Activated CD4-positive, CD25-positive, alpha-beta regulatory T cell (primary cell): Measurements from ENCODE around the gene SPHK1.
"Not testable (repeated sequence)": the region's sequence is repeated elsewhere in the genome, so short reads cannot be mapped to it uniquely, and the experiment has no call there.

Experiments
- DNase-seq, 4 experiments: peaks; one replicate each; lab custom pipeline; 2025; lab: John Stamatoyannopoulos, UW

SPHK1 gene

GRCh38 chr17:76384222-76384986 is at the start of gene SPHK1:
Gene SPHK1, plus strand, starts transcription at chr17:76384609. Its CDS starts 1,036 bp downstream, at chr17:76385645.
- DNase-seq = peak; percentile 29 to 45 (median 34)

GRCh38 chr17:76335716-76336381 is 48.6 kb upstream of the SPHK1 start:
- no peak for DNase-seq

- no peak for DNase-seq
Measured at GRCh38 chr17:76336756-76337412, 47.5 kb upstream of the SPHK1 start.

- no peak for DNase-seq
Measured at GRCh38 chr17:76337413-76337777, 47.0 kb upstream of the SPHK1 start.

- DNase-seq = no peak
Measured at GRCh38 chr17:76341301-76341700, 43.1 kb upstream of the SPHK1 start.

GRCh38 chr17:76343106-76343505 is 41.3 kb upstream of the SPHK1 start:
- DNase-seq = no peak

GRCh38 chr17:76345377-76345974 is 38.9 kb upstream of the SPHK1 start:
- DNase-seq = no peak

- DNase-seq = not testable (repeated sequence)
Measured at GRCh38 chr17:76346936-76347335, 37.5 kb upstream of the SPHK1 start.

- no peak for DNase-seq
Measured at GRCh38 chr17:76350463-76350862, 33.9 kb upstream of the SPHK1 start.

- no peak for DNase-seq
Measured at GRCh38 chr17:76351526-76352071, 32.8 kb upstream of the SPHK1 start.

- DNase-seq = no peak
Measured at GRCh38 chr17:76353004-76353598, 31.3 kb upstream of the SPHK1 start.

- peak; percentile 59 to 73 (median 64) for DNase-seq
Measured at GRCh38 chr17:76353599-76354316, 30.7 kb upstream of the SPHK1 start, which contains the start of gene PRPSAP1. Gene PRPSAP1, minus strand, starts transcription at chr17:76353916. Its CDS starts 213 bp downstream, at chr17:76353703.

- no peak for DNase-seq
Measured at GRCh38 chr17:76354317-76354729, 30.1 kb upstream of the SPHK1 start.

- DNase-seq = no peak
Measured at GRCh38 chr17:76354747-76355310, 29.6 kb upstream of the SPHK1 start.

GRCh38 chr17:76356803-76357456 is 27.5 kb upstream of the SPHK1 start:
- DNase-seq = no peak

GRCh38 chr17:76357597-76358158 is 26.7 kb upstream of the SPHK1 start:
- no peak for DNase-seq

GRCh38 chr17:76359375-76359774 is 25.0 kb upstream of the SPHK1 start:
- DNase-seq = no peak

- not testable (repeated sequence) for DNase-seq
Measured at GRCh38 chr17:76359776-76360175, 24.6 kb upstream of the SPHK1 start.

- no peak for DNase-seq
Measured at GRCh38 chr17:76360461-76360860, 23.9 kb upstream of the SPHK1 start.
